OCI-LY1 (cell line): ENCODE measurements around the gene MBNL2.

Experiments used
- H2AFZ ChIP-seq: fragments of 200-600 bp; sonication (generic), shearing (Covaris generic); 2 replicates; pipeline ENCODE4 v1.6.0; 2014; ENCODE audit warnings: antibody characterized with exemption, mild to moderate bottlenecking, low read length
- H3F3A ChIP-seq: fragments of 200-600 bp; sonication (generic), shearing (Covaris generic); 2 replicates; pipeline ENCODE4 v1.6.0; 2014; ENCODE audit warnings: mild to moderate bottlenecking, antibody characterized with exemption, low read length, moderate library complexity; ENCODE audit not compliant: insufficient read depth
- H3K27ac ChIP-seq: fragments of 200-600 bp; sonication (generic); 2 replicates; pipeline ENCODE4 v1.5.1; 2014; ENCODE audit warnings: low read length, mixed run types, mild to moderate bottlenecking, low read depth; ENCODE audit not compliant: poor library complexity, severe bottlenecking
- H3K27me3 ChIP-seq: fragments of 200-600 bp; sonication (generic); 2 replicates; pipeline ENCODE4 v1.6.0; 2014; ENCODE audit warnings: antibody characterized with exemption, mild to moderate bottlenecking, low read length, moderate library complexity; ENCODE audit not compliant: insufficient read depth
- H3K36me3 ChIP-seq: fragments of 200-600 bp; sonication (generic); 2 replicates; pipeline ENCODE4 v1.6.1; 2014; ENCODE audit warnings: mild to moderate bottlenecking, antibody characterized with exemption, low read length, moderate library complexity, mixed read lengths; ENCODE audit not compliant: insufficient read depth
- H3K4me1 ChIP-seq: fragments of 200-600 bp; sonication (generic); 2 replicates; pipeline ENCODE4 v1.5.1; 2014; ENCODE audit warnings: mild to moderate bottlenecking, low read length, moderate library complexity; ENCODE audit not compliant: insufficient read depth, severe bottlenecking
- H3K4me2 ChIP-seq: fragments of 200-600 bp; sonication (generic), shearing (Covaris generic); 2 replicates; pipeline ENCODE4 v1.6.1; 2014; ENCODE audit warnings: low read length
- H3K4me3 ChIP-seq: fragments of 200-600 bp; sonication (generic); 2 replicates; pipeline ENCODE4 v1.5.1; 2014; ENCODE audit warnings: low read length, low read depth, mild to moderate bottlenecking, mixed read lengths; ENCODE audit not compliant: poor library complexity, severe bottlenecking
- H3K79me2 ChIP-seq: fragments of 200-600 bp; shearing (Covaris generic); 2 replicates; pipeline ENCODE4 v1.6.1; 2016; ENCODE audit warnings: mixed run types, low read length, mixed read lengths; ENCODE audit not compliant: insufficient read depth
- H3K9ac ChIP-seq: fragments of 200-600 bp; sonication (generic), shearing (Covaris generic); 2 replicates; pipeline ENCODE4 v1.6.1; 2014; ENCODE audit warnings: mild to moderate bottlenecking, low read length, mixed read lengths
- H3K9me2 ChIP-seq: fragments of 200-600 bp; sonication (generic), shearing (Covaris generic); 2 replicates; pipeline ENCODE4 v1.6.1; 2014; ENCODE audit warnings: low read depth, mild to moderate bottlenecking, low read length, mixed read lengths
- H3K9me3 ChIP-seq: fragments of 200-600 bp; shearing (Covaris generic); 2 replicates; pipeline ENCODE4 v1.6.1; 2014; ENCODE audit warnings: low read length, mixed read lengths
- H4K20me1 ChIP-seq: fragments of 200-600 bp; sonication (generic), shearing (Covaris generic); 2 replicates; pipeline ENCODE4 v1.6.0; 2016; ENCODE audit warnings: mild to moderate bottlenecking, low read length; ENCODE audit not compliant: insufficient read depth
- CTCF ChIP-seq: fragments of 200-600 bp; sonication (generic), shearing (Covaris generic); IDR thresholded peaks from 2 replicates; pipeline ENCODE4 v1.5.1; 2017; ENCODE audit warnings: mild to moderate bottlenecking, antibody characterized with exemption, low read length, moderate library complexity, mixed read lengths
- EZH2 ChIP-seq: fragments of 200-600 bp; sonication (generic), shearing (Covaris generic); IDR thresholded peaks from 2 replicates; pipeline ENCODE4 v1.8.0; 2017; ENCODE audit warnings: borderline replicate concordance, mixed run types, mild to moderate bottlenecking, antibody characterized with exemption, low read length, moderate library complexity, mixed read lengths

Gene MBNL2

GRCh38 chr13:97369261-97369893 is 147.2 kb downstream of the MBNL2 start:
- H3K4me3 ChIP-seq, result peak overlapping the region; percentile 33
- H2AFZ ChIP-seq, result no peak overlapping the region

GRCh38 chr13:97371486-97372109 is 149.5 kb downstream of the MBNL2 start:
- no peaks in the 10 kb centered on the region for H3F3A ChIP-seq
- no peak overlapping the region for H3K27ac ChIP-seq
- no peaks in the 10 kb centered on the region for H3K9me3 ChIP-seq
- H3K9me2 ChIP-seq, result no peaks in the 10 kb centered on the region
- H4K20me1 ChIP-seq, result no peaks in the 10 kb centered on the region
- H3K79me2 ChIP-seq, result no peaks in the 10 kb centered on the region
- H3K27me3 ChIP-seq, result no peaks in the 10 kb centered on the region
- H3K4me2 ChIP-seq, result no peak overlapping the region
- peaks cover 9% of the 10 kb centered on the region for H3K4me1 ChIP-seq
- no peak overlapping the region for H3K9ac ChIP-seq
- no peaks in the 10 kb centered on the region for H3K36me3 ChIP-seq
- no peak for TF ChIP-seq EZH2
- TF ChIP-seq CTCF, result no peak
- no peak overlapping the region for H3K4me3 ChIP-seq
- H2AFZ ChIP-seq, result no peak overlapping the region

More at GRCh38 chr13:97369261-97369893, 147.2 kb downstream of the MBNL2 start:
- H3K9me3 ChIP-seq, result no peaks in the 10 kb centered on the region
- H3K27me3 ChIP-seq, result no peaks in the 10 kb centered on the region
- H3K36me3 ChIP-seq, result no peaks in the 10 kb centered on the region; the same call in none of the 2 replicates
- peaks cover 9% of the 10 kb centered on the region for H3K4me1 ChIP-seq
- H3K4me2 ChIP-seq, result peak overlapping the region; percentile 47
- no peak overlapping the region for H3K27ac ChIP-seq
- H3K9ac ChIP-seq, result peak overlapping the region; percentile 10; the same call in 1 of the 2 replicates
- no peaks in the 10 kb centered on the region for H3F3A ChIP-seq
- no peaks in the 10 kb centered on the region for H3K79me2 ChIP-seq
- H4K20me1 ChIP-seq, result no peaks in the 10 kb centered on the region
- H3K9me2 ChIP-seq, result no peaks in the 10 kb centered on the region
- TF ChIP-seq EZH2 (no peak), CTCF (no peak)

GRCh38 chr13:97372936-97373335 is 150.8 kb downstream of the MBNL2 start:
- H3K27ac ChIP-seq, result no peak overlapping the region
- no peaks in the 10 kb centered on the region for H3K79me2 ChIP-seq

More at GRCh38 chr13:97372936-97373335, 150.8 kb downstream of the MBNL2 start:
- no peak overlapping the region for H3K4me3 ChIP-seq
- no peak overlapping the region for H3K9ac ChIP-seq
- no peak overlapping the region for H2AFZ ChIP-seq
- no peaks in the 10 kb centered on the region for H3K36me3 ChIP-seq
- no peaks in the 10 kb centered on the region for H4K20me1 ChIP-seq
- H3F3A ChIP-seq, result no peaks in the 10 kb centered on the region
- H3K27me3 ChIP-seq, result no peaks in the 10 kb centered on the region
- TF ChIP-seq CTCF, result no peak
- H3K9me3 ChIP-seq, result no peaks in the 10 kb centered on the region
- peaks cover 9% of the 10 kb centered on the region for H3K4me1 ChIP-seq
- no peak overlapping the region for H3K4me2 ChIP-seq
- no peaks in the 10 kb centered on the region for H3K9me2 ChIP-seq
